Activated CD4-positive, CD25-positive, alpha-beta regulatory T cell treated with anti-CD3 and anti-CD28 coated beads, Interleukin-2, amount 50 U/mL, for 24 hours (primary cell): ENCODE measurements around the gene GPR12.

Experiments used
- ATAC-seq, 2 donors: fragments of 150-1000 bp; cut with Tn5 transposase; one replicate each; pipeline ENCODE4 v1.10.0; 2021; ENCODE audit warnings: mild to moderate bottlenecking in 1 of 2, moderate library complexity in 1 of 2

GPR12 gene, protein sequence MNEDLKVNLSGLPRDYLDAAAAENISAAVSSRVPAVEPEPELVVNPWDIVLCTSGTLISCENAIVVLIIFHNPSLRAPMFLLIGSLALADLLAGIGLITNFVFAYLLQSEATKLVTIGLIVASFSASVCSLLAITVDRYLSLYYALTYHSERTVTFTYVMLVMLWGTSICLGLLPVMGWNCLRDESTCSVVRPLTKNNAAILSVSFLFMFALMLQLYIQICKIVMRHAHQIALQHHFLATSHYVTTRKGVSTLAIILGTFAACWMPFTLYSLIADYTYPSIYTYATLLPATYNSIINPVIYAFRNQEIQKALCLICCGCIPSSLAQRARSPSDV

DNA sequence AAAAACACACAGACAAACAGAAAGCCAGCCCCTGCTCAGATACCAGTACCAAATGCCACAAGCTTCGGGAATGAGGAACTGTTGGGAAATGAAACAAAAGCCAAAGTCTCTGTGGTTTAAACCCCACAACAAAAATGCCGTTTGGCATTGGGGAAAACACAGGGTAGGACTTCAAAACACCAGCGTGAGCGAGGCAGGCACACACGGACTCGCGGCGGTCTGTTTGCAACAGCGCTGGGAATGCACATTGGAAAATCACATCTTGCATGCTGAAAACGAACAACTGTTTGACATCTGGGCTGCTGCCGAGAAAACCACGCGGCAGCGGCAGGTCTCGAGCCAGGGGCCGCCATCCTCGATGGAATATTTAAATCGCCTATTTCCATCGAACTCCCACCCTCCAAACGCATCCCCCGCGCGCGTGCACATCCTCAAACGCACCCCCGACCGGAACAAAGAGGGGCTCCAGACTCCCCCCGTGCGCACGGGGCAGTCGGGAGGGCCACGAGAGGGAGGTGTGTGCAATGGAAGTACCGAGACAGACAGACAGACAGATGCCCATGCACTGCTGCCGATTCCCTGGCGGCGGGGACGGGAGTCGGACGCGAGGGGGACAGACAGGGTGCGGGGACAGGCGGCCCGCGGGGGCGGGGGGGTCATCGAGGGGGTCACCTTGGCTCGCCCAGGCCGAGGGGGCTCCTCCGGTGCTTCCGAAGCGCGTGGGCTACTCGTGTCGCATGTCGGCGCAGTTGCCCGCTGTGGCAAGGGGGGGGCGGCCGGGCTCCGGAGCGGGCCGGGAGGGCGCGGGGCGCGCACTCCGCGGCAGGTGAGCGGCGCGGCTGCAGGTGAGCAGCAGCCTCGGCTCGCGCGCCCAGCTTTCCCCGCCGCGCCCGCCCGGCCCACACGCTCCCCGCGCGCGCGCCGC is at the start of gene GPR12:
Gene GPR12, minus strand, starts transcription at position 880 of the 925 bp plus-strand sequence. CDS start 959 bp downstream, outside the sequence.
- ATAC-seq = no peak

DNA sequence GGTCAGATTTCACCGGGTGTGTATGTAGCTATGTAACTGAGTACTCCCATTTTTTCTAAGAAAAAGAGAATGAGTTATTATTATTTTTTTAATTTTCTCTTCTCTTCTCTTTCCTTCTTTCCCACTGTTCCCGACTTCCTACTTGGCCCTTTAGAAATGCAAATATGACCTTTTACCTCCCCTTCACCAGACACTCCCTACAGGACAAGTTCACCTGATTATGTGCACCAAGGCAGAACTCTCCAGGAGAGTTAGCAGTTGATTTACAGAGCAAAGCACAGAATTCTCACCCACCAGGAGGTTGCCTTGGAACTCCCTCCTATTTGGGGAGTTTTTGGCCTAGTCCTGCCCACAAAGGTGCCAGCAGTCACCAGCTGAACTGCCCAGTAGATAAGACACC is 49.5 kb upstream of the GPR12 start:
- no peak for ATAC-seq

DNA sequence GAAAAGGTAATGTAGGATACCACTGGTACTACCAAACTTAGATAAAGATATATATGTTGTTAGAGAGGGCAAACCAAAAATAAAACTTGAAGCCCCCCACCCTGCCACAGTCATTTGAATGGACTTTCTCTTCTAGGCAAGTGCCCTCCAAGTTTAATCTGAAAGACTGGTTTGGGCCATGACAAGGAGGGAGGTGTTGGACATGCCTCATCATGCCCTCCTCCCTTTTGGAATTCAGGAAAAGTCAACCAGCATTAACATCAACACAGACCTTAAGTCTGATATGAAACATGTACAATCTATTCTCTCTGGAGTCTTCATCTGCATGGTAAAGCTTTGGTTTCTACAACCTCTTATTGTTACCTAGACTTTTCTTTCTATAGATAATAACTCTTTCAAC is 46.3 kb upstream of the GPR12 start:
- ATAC-seq = no peak

DNA sequence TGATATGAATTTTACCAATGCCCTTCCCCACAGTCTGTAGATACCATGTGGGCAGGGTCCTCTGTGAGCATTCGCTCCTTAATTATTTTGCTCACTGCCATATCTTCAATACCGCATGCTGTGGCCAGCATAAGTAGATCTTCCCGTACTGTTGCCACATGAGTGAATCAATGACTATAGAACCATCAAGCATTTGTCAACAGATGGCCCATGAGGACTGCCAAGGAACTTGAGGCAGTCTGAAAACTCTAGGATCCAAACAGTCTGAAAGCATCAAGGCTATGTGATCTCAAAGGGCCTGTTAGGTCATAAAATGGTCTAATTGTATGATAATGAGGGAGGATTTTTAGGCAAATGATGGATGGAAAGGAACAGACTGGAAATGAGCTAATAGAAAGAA is 27.4 kb upstream of the GPR12 start:
- ATAC-seq = no peak

DNA sequence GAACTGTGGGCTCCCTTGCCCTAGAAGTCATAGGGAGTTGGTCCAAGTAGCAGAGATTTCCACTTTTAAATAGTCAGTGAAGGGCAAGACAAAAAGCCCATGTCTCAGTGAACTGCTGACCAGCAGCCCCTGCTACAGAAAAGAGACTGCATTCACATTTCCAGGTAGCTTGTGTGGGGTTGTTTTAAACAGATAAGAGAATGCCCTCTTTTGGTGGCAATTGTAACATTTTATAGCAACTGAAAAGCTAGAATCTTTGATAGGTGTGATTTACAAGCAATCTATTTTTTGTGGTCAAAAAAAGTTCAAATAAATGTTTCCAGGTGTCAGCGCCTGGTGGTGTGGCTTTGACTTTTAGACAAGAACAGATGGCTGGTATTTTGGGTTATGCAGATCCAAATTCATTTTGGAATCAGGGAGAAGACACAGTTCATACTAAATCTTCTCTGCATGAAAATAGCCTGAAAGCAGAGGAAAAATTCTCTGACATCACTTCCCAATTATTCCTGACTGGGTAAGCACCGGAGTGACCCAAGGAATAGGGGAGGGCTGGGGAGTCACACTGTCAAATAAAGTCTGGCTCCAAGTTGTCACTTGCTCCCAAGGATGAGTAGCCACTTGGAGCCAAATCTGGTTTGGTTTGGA is 26.2 kb upstream of the GPR12 start:
- no peak for ATAC-seq

DNA sequence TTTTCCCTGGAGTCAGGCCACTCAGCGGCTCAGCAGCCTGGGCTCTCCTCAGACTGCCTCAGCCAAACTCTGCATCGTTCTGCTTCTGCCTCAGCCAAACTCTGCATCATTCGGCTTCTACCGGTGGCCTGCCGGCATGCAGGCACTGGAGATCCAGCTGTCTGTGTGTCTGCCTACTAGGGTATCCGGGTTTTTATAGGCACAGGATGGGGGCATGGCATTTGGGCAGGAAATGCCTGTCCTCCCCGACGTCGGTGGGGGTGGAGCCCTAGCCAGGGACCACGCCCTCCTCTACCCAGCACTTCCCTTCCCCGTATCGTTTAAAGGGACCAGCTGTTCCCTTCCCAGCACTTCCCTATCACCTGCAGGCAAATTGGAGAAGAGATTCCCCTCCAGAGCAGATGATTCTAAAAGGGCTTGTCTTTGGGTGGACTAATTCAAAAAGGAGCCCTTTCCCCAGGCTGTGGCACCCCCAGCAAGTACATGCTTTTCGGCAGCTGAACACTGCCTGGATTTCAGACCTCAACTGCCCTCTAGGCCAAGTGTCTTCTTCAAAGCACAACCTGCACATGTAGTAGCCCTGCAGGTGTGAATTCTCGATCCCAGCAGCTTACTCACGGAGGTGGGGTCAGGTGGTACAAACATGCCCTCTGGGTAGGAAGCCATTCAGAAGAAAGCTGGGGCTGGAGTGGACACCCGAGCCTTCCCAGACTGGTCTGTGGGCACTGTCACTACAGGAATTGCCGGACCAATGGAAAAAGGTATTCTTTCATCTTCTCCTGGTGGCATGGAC is 25.4 kb upstream of the GPR12 start:
- peak; percentile 36 to 53 for ATAC-seq

DNA sequence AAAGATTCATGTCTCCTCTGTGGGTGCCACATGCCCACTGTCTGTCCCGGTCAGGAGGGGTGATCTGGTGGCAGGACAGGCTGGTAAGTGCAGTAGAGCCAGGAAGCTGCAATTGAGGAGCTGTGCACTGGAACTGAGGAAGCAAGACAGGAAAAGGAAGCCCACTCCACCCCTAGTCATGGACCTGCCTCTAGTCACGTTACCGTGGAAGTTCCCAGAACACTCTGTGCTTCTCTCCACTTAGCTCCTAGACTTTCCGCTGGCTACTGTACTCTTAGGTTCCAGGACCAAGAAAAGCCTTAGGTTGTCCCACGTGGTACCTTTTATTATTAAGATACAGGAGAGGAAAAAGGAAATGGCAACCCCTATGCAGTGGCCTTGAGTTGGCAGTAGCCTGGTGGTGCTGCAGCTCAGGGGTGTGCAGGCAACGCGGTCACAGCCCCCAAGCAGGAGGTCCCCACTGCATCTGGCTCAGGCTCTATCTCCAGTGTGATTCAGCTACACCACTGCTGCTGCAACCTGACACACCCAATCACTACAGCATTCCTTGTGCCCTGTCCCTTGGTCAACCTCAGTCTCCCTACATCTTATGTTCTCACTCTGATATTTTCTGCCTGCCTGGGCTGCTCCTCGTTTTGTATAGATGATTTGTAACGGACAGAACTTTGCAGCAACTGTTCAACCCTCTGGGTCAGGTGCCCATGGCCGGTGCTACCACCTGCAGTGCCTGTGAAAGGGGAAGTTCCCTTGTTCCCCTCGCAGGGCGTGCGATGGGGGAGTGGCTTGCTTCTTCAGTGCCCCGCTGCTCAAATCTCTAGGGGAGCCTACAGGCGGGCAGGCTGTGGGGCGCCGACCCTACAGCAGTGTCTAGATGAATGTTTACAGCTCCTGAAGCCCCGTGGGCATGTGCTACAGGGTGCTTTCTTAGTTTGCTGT is 24.4 kb upstream of the GPR12 start:
- ATAC-seq = peak; percentile 36 to 41

DNA sequence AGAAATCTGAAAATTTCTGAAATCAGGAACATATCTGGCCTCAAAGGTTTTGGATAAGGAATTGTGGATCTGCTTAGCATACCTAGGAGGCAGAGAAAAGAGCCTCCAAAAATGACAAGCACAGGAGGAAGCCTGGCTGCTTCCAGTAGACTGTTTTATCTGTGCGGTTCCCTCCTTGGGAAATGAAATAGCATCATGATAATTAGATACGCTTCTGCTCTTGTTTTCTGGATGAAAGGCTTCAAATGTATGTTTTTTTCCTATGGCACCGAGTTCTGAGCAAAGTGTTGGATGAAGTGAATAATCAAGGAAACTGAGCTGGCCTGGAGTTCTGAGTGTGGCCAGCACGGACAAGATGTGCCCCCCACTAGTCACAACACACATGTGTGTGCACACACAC is 19.8 kb upstream of the GPR12 start:
- ATAC-seq = no peak

DNA sequence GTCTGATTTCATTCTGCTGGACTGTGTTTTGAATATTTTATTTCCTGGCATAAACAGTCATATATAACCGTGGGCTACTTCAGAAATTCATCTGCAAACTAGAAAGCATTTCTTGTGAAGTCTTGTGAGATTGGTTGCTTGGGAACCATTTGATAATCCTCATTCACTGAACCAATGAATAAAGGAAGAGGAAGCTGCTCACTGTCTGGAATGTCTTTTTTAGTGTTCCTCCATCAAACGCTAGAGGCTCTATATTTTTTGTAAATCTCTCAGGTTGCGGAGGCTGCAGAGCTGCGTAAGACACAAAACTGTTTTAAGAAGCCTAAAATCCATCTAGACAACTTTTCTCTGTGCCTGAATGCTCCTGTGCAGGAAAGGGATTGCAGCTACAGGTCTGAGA is 18.7 kb upstream of the GPR12 start:
- ATAC-seq = no peak

DNA sequence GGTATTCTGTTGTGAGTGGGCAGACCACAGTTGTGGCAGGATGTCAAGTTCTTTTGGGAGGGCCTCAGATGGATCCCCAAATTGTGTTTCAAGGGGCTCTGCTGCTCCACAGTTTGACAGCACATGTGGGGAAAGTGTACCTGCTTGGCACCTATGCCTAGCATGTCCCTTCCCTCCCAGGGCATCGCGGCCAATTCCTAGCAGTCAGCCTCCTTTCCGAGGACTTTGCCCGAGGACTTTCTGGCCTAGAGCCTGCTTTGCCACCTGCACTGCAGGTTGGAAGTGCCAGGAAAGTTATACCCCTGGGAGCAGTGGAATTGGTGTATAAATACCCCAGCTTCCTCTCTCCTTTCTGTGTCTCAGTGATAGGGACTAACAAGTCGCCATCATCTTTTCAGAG is 11.9 kb upstream of the GPR12 start:
- ATAC-seq = no peak

DNA sequence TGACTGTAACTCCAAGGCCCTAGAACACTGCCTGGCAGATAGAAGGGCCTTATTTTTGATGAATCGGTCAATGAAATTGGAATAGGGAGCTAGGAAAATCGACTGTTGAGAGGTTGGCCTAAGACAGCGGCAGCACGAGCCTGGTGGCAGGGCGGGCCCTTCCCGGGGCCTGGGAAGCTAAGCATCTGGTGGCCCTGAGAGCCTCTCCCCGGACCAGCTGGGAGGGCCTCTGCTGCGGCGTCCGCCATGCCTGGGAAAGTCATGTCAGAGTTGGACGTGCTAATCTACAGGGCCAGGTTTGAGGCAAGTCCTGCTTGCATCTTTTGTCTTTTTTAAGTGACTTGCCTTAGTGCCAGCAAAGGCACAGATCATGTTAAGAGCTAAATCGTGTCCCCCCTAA is 11.2 kb upstream of the GPR12 start:
- no peak for ATAC-seq

DNA sequence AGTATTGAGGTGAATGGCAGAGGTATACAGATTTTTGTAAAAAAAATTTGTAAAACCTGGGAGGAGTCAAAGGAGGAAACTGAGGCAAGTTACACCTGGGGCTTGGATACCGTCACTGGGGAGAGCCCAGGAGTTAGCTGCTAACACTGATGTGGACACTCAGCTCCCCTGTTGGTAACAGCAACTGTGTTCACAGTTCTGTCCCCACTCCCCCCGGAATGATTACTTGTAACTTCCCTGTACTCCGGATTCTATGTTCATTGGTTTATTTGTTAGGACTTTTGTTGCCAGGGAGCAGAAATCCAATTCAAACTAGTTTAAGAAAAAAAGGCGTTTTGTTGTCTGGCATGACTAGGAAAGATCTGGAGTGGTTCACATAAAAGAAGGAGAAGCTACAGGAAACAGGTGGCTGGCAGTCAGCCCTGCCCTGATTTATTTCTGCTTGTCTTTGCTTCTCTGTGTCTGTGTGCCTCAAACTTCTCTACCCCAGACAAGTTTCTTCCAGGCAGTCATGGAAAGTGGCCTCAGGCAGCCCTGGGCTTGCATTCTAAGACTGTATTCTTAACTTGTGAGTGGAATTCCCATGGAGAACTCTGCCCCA is 2.3 kb upstream of the GPR12 start:
- ATAC-seq = no peak

DNA sequence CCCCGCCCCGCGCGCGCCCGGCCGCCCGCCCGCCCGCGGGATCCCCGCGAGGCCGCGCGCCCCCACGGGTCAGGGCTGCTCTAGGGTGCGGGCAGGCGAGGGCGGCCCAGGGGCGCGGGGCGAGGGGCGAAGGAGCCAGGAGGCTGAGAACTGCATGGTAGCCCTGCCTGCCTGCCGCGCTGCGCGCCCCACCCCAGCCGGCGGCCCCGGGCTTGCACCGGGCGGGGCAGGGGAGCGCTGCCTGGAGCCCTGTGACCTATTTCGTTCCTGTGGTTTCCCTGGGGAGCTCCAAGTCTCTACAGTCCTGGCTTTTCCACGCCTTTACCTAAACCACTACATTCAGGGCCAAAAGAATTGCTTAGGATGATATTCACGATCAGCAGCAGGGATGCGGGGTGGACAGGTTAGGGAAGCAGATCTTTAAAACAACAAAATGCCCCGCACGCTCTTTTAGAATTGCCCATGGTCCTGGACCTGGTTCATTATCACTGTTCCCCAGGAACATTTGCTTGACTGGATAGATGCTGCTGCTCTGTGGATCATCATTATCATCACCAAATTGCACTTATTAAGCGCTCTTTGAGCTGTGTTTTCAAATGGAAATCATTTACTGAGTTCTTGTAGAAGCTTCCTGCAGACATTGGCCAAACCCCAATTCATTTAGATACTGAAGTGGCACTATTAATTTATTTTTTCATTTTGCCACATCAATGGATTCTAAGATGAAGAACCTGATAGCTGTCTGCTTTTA is 421 bp upstream of the GPR12 start:
- no peak for ATAC-seq

DNA sequence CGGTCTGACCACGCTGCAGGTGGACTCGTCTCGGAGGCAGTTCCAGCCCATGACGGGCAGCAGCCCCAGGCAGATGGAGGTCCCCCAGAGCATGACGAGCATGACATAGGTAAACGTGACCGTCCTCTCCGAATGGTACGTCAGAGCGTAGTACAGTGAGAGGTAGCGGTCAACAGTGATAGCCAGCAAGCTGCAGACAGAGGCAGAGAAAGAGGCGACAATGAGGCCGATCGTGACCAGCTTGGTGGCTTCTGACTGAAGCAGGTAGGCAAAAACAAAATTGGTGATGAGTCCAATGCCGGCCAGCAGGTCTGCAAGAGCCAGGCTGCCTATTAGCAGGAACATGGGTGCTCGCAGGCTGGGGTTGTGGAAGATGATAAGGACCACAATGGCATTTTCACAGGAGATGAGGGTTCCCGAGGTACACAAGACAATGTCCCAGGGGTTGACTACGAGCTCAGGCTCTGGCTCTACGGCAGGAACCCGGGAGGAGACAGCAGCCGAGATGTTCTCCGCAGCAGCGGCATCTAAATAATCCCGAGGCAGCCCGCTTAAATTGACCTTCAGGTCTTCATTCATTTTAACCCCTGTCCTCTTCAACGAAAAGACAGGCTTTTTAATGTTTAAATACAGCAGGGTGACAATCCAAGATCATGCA is 1.2 kb downstream of the GPR12 start:
- no peak for ATAC-seq

DNA sequence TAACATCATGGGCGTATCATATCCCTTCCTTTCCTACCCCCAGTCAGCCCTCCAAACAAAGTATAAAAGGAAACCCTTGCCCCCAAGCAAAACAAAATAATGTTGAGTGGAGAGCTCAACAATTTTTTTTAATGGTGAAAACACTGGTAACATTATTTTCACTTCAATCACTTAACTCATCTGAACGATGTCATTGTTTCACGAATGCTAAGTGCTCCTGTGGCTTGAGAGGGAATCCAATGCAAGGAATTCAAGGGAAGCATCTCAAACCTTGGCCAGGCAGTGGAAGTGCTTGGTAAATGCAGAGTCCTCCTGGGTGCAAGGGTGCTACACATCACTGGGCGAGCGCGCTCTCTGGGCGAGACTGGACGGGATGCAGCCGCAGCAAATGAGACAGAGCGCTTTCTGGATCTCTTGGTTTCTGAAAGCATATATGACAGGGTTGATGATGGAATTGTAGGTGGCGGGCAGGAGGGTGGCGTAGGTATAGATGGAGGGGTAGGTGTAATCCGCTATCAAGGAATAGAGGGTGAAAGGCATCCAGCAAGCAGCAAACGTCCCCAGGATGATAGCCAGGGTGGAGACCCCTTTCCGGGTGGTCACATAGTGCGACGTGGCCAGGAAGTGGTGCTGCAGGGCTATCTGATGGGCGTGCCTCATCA is 2.0 kb downstream of the GPR12 start:
- ATAC-seq = no peak

DNA sequence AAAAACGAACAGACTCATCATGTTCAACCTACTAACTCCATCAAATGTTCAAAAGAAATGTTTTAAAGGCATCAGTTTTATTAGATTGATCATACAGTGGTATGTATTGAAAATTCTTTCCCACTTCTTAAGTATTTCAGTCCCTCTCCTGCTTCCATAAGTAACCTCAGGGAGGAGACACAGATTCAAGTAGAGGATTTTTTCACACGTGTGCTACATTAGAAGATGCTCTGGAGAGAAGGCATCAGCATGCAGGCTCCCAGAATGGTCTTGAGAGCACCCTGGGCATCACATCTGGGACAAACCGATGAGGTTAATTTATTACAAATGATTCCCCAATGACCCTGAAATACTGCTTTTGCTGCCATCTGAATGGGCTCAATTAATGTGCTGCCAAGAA is 3.6 kb downstream of the GPR12 start:
- no peak for ATAC-seq

DNA sequence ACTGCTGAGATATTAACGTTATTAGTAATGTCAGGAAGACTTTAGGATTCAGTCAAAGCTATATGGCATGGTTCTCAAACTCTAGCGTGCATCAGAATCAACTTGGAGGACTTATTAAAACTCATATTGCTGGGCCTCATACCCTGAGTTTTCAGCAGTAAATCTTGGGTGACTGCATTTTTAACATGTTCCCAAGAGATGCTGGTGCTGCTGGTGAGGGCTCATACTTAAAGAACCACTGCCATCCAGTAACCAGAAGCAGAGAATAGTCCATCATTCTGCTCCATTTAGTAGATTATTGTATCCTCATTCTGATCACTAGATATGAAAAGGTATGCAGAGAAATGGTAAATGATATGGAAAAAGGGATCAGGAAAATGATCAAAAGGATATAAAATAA is 7.9 kb downstream of the GPR12 start:
- no peak for ATAC-seq

DNA sequence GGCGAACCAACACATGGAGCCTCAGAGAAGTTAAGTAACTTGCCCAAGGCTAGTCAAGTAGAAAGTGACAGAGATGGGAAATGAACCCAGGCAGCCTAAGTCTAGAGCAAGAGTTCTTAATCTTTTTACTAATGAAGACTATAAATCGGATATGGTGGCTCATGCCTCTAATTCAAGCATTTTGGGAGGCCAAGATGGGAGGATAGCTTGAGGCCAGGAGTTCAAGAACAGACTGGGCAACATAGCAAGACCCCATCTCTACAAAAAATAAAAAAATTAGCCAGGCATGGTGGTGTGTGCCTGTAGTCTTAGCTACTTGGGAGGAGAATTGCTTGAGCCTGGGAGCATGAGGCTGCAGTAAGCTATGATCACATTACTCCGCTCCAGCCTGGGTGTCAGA is 10.7 kb downstream of the GPR12 start:
- ATAC-seq = no peak

DNA sequence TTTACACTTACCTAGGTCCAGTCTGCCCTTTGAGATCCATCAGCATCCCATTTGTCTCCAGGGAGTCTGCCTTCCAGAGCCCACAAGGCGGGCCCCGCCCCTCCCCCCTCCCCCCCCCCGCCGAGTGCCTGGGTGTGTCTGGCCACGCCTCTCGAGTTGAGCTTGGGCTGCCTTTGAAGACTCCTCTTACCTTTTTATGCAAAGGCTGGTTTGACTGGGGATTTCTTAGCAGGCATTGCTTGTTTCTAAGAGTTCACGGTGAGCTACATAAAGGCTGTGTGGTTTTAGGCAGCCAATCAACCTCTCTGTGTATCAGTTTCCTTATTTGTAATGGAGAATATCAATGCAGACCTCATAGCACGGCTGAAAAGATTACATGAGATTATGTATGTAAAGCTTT is 11.3 kb downstream of the GPR12 start:
- ATAC-seq = no peak
